ENCODE data around the gene AKR1E2.

DNA sequence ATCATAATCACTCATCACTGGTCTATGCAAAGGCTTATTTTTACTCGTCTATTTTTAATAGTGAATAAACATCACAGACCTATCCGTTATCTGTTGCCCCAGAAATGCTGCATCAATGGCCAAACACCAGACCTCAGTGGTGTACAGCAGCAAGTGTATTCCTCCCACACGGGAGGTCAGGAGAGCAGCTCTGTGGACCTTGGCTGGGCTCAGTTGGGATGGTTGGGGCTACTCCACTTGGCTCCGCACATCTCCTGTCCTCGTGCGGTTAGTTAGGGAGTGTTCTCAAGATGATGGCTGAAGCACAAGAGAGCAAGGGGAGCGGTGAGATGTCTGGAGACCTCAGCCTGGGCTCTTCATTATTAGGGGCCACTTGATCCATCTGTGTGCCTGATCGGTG lies 2.0 kb downstream of the AKR1E2 start:
- TF ChIP-seq, protein P1, sequence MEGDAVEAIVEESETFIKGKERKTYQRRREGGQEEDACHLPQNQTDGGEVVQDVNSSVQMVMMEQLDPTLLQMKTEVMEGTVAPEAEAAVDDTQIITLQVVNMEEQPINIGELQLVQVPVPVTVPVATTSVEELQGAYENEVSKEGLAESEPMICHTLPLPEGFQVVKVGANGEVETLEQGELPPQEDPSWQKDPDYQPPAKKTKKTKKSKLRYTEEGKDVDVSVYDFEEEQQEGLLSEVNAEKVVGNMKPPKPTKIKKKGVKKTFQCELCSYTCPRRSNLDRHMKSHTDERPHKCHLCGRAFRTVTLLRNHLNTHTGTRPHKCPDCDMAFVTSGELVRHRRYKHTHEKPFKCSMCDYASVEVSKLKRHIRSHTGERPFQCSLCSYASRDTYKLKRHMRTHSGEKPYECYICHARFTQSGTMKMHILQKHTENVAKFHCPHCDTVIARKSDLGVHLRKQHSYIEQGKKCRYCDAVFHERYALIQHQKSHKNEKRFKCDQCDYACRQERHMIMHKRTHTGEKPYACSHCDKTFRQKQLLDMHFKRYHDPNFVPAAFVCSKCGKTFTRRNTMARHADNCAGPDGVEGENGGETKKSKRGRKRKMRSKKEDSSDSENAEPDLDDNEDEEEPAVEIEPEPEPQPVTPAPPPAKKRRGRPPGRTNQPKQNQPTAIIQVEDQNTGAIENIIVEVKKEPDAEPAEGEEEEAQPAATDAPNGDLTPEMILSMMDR (IDR thresholded peaks at IDR 0.05 in 2 of 3, conservative IDR thresholded peaks at IDR 0.05 in 1 of 3; ENCODE audit: control insufficient read depth in 2 of 3, extremely low read depth in 1 of 3, insufficient read depth in 1 of 3, low read depth in 3 of 3, low read length in 3 of 3): no peak
- no peak for TF ChIP-seq TCF12 (IDR thresholded peaks at IDR 0.05; ENCODE audit: low read depth, low read length)

Data from GM12878 (cell line).